Liver (tissue), 3 donors: ENCODE data around the gene CDC42BPB.

ENCODE experiments used
- FOXA1 ChIP-seq: IDR thresholded peaks from 2 replicates; pipeline ENCODE4 v1.6.1; 2016; ENCODE audit warnings: antibody characterized with exemption
- GABPA ChIP-seq, 2 donors: IDR thresholded peaks in 1 of 2; conservative IDR thresholded peaks in 1 of 2; 2 replicates each; pipeline ENCODE4 v1.6.1; 2016; ENCODE audit warnings: antibody characterized with exemption in 2 of 2, mild to moderate bottlenecking in 1 of 2, moderate library complexity in 1 of 2
- MAX ChIP-seq: IDR thresholded peaks from 2 replicates; pipeline ENCODE4 v1.6.1; 2016; ENCODE audit warnings: antibody characterized with exemption
- REST ChIP-seq: IDR thresholded peaks from 2 replicates; pipeline ENCODE4 v1.6.1; 2016; ENCODE audit warnings: antibody characterized with exemption, mild to moderate bottlenecking
- SP1 ChIP-seq: IDR thresholded peaks from 2 replicates; pipeline ENCODE4 v1.6.1; 2018; ENCODE audit warnings: antibody characterized with exemption, mild to moderate bottlenecking
- YY1 ChIP-seq: IDR thresholded peaks from 2 replicates; pipeline ENCODE4 v1.6.1; 2016; ENCODE audit warnings: antibody characterized with exemption, mild to moderate bottlenecking
- TF ChIP-seq, protein P1 (sequence below): fragments of 150-350 bp; IDR thresholded peaks from 2 replicates; pipeline ENCODE4 v1.5.1; 2017; ENCODE audit warnings: improper control_type of control experiment, low read depth, low read length; ENCODE audit not compliant: missing input control
- donor health status: healthy.
- donor health status: healthy.

GRCh38 chr14:102914474-102915291 is 142.7 kb downstream of the CDC42BPB start:
- TF ChIP-seq REST (no peak), SP1 (no peak), MAX (no peak), YY1 (no peak), FOXA1 (no peak), GABPA (IDR thresholded peaks at IDR 0.05 in 1 of 2, conservative IDR thresholded peaks at IDR 0.05 in 1 of 2) (no peak)
- TF ChIP-seq, protein P1, sequence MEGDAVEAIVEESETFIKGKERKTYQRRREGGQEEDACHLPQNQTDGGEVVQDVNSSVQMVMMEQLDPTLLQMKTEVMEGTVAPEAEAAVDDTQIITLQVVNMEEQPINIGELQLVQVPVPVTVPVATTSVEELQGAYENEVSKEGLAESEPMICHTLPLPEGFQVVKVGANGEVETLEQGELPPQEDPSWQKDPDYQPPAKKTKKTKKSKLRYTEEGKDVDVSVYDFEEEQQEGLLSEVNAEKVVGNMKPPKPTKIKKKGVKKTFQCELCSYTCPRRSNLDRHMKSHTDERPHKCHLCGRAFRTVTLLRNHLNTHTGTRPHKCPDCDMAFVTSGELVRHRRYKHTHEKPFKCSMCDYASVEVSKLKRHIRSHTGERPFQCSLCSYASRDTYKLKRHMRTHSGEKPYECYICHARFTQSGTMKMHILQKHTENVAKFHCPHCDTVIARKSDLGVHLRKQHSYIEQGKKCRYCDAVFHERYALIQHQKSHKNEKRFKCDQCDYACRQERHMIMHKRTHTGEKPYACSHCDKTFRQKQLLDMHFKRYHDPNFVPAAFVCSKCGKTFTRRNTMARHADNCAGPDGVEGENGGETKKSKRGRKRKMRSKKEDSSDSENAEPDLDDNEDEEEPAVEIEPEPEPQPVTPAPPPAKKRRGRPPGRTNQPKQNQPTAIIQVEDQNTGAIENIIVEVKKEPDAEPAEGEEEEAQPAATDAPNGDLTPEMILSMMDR, result no peak
